HepG2 (cell line): Measurements from ENCODE around the gene MTF1. TPM values are rescaled to one million over a fixed set of nuclear protein-coding genes. Genes with fewer than 3 reads are reported as not detected.

Source experiments
- ATAC-seq: fragments of 200-7000 bp; cut with Tn5 transposase; 3 replicates; pipeline ENCODE4 v1.9.1; 2020; ENCODE audit warnings: mild to moderate bottlenecking, moderate library complexity
- BruUV-seq: library from RNA; stranded (reverse); fragments of 400-500 nt; replicated peaks from 2 replicates; lab custom pipeline; 2021; lab: Mats Ljungman, UMichigan
- CTCF ChIA-PET: fragments of 300-600 bp; formaldehyde crosslinking; extraction: SDS; loops from one replicate; lab custom pipeline; 2021; ENCODE audit warnings: low total read pairs, inconsistent platforms, low intra/inter-chr PET ratio; lab: Yijun Ruan, JAX
- POLR2A ChIA-PET: fragments of 350-600 bp; sonication (Branson Sonifier 250); formaldehyde crosslinking; loops from one replicate; lab custom pipeline; 2020; ENCODE audit warnings: antibody characterized with exemption, inconsistent platforms; lab: Yijun Ruan, JAX
- DNase-seq: peaks from one replicate; pipeline ENCODE4 v3.0.0-alpha.2; 2015; ENCODE audit warnings: low spot score
- FAIRE-seq: peaks from 3 replicates; lab custom pipeline; 2011; peaks lifted over from hg19 to GRCh38; lab: Jason Lieb, UNC
- H2AFZ ChIP-seq: one replicate; pipeline ENCODE4 v1.6.1; 2011; ENCODE audit warnings: low read length, inconsistent platforms
- H3K27ac ChIP-seq: fragments of 300-600 bp; 3 replicates; pipeline ENCODE4 v1.8.0; 2011; ENCODE audit warnings: mixed run types, mild to moderate bottlenecking, mixed read lengths, low read length, inconsistent platforms; ENCODE audit not compliant: insufficient read depth; ENCODE audit errors: extremely low read length
- H3K27me3 ChIP-seq, 2 experiments: fragments of 200-600 bp in 1 of 2; 2 replicates in 1 of 2; 3 replicates in 1 of 2; pipeline versions ENCODE4 v1.6.0 to v1.8.0; 2011; ENCODE audit warnings: low read length in 2 of 2, mild to moderate bottlenecking in 2 of 2, moderate library complexity in 2 of 2, inconsistent platforms in 1 of 2; ENCODE audit not compliant: insufficient read depth in 2 of 2, control insufficient read depth in 1 of 2
- H3K36me3 ChIP-seq, 2 experiments: fragments of 200-600 bp in 1 of 2; replicated peaks in 1 of 2; 2 replicates in 1 of 2; 3 replicates in 1 of 2; pipeline versions ENCODE4 v1.5.1 to v1.8.0; 2011; ENCODE audit warnings: low read length in 2 of 2, inconsistent platforms in 1 of 2; ENCODE audit not compliant: insufficient read depth in 2 of 2, control insufficient read depth in 1 of 2
- H3K4me1 ChIP-seq: 2 replicates; pipeline ENCODE4 v1.5.1; 2012; ENCODE audit warnings: low read length, inconsistent platforms; ENCODE audit not compliant: insufficient read depth
- H3K4me2 ChIP-seq: 2 replicates; pipeline ENCODE4 v1.6.0; 2011; ENCODE audit warnings: low read depth, low read length, inconsistent platforms
- H3K4me3 ChIP-seq, 3 experiments: fragments of 200-600 bp in 1 of 3; sonication (generic), shearing (Covaris generic) in 1 of 3; replicated peaks in 1 of 3; 2 replicates each; pipeline ENCODE4 v1.5.1; 2011 to 2016; ENCODE audit warnings: low read length in 3 of 3, inconsistent platforms in 2 of 3, low read depth in 2 of 3, mild to moderate bottlenecking in 2 of 3, control low read depth in 1 of 3, mixed read lengths in 1 of 3; ENCODE audit not compliant: insufficient read depth in 1 of 3
- H3K79me2 ChIP-seq: one replicate; pipeline ENCODE4 v1.6.1; 2011; ENCODE audit warnings: low read length, inconsistent platforms; ENCODE audit not compliant: insufficient read depth
- H3K9ac ChIP-seq: 2 replicates; pipeline ENCODE4 v1.6.0; 2011; ENCODE audit warnings: mild to moderate bottlenecking, low read depth, low read length, inconsistent platforms; ENCODE audit not compliant: insufficient read depth
- H3K9me3 ChIP-seq: 2 replicates; pipeline ENCODE4 v1.5.1; 2012; ENCODE audit warnings: mild to moderate bottlenecking, low read length
- H4K20me1 ChIP-seq: 2 replicates; pipeline ENCODE4 v1.6.0; 2011; ENCODE audit warnings: inconsistent platforms, mild to moderate bottlenecking, low read length, moderate library complexity; ENCODE audit not compliant: insufficient read depth
- ADNP ChIP-seq: sonication (generic); formaldehyde crosslinking; IDR thresholded peaks from 2 replicates; pipeline ENCODE4 v1.4.0; 2020; ENCODE audit warnings: missing genetic modification reagents
- ARNT2 ChIP-seq: sonication (generic); formaldehyde crosslinking; IDR thresholded peaks from 2 replicates; pipeline ENCODE4 v1.8.0; 2022; ENCODE audit warnings: mild to moderate bottlenecking, low read depth, missing genetic modification reagents, moderate library complexity
- CENPT ChIP-seq: sonication (generic); formaldehyde crosslinking; IDR thresholded peaks from 2 replicates; pipeline ENCODE4 v1.8.0; 2022; ENCODE audit warnings: low read depth, mild to moderate bottlenecking, moderate library complexity, missing genetic modification reagents
- GABPA ChIP-seq, 2 experiments: IDR thresholded peaks; 2 replicates each; pipeline ENCODE4 v1.6.1; 2011 to 2016; ENCODE audit warnings: low read depth in 2 of 2, low read length in 1 of 2, missing biosample characterization in 1 of 2, missing genetic modification characterization in 1 of 2
- HNRNPH1 ChIP-seq: fragments of 200-400 bp; formaldehyde crosslinking; optimal IDR thresholded peaks from 2 replicates; pipeline ENCODE3; 2017; ENCODE audit warnings: mild to moderate bottlenecking, low read depth, low read length
- JUN ChIP-seq: sonication (generic); formaldehyde crosslinking; IDR thresholded peaks from 2 replicates; pipeline ENCODE4 v1.4.0; 2020; ENCODE audit warnings: mild to moderate bottlenecking, missing genetic modification reagents
- NFE2 ChIP-seq: sonication (generic); formaldehyde crosslinking; IDR thresholded peaks from 2 replicates; pipeline ENCODE4 v1.4.0; 2020; ENCODE audit warnings: missing genetic modification reagents
- RELA ChIP-seq: sonication (generic); formaldehyde crosslinking; IDR thresholded peaks from 2 replicates; pipeline ENCODE4 v1.4.0; 2020; ENCODE audit warnings: missing genetic modification reagents
- SIN3B ChIP-seq: fragments of 150-350 bp; IDR thresholded peaks from 2 replicates; pipeline ENCODE4 v1.6.1; 2014; ENCODE audit warnings: low read length
- THAP11 ChIP-seq: IDR thresholded peaks from 2 replicates; pipeline ENCODE4 v1.6.1; 2016; ENCODE audit warnings: missing biosample characterization, missing genetic modification reagents
- TRIM24 ChIP-seq: sonication (generic); formaldehyde crosslinking; IDR thresholded peaks from 2 replicates; pipeline ENCODE4 v1.8.0; 2022; ENCODE audit warnings: mild to moderate bottlenecking, missing genetic modification reagents
- ZBTB38 ChIP-seq: sonication (generic); formaldehyde crosslinking; IDR thresholded peaks from 2 replicates; pipeline ENCODE4 v1.5.1; 2020; ENCODE audit warnings: mild to moderate bottlenecking, missing genetic modification reagents
- ZFP62 ChIP-seq: sonication (generic); formaldehyde crosslinking; IDR thresholded peaks from 2 replicates; pipeline ENCODE4 v1.4.0; 2020; ENCODE audit warnings: missing genetic modification reagents
- ZNF335 ChIP-seq: sonication (generic); formaldehyde crosslinking; IDR thresholded peaks from 2 replicates; pipeline ENCODE4 v1.4.0; 2020; ENCODE audit warnings: missing genetic modification reagents
- ZNF446 ChIP-seq: sonication (generic); formaldehyde crosslinking; IDR thresholded peaks from 2 replicates; pipeline ENCODE4 v1.5.0; 2020; ENCODE audit warnings: mild to moderate bottlenecking, missing genetic modification reagents
- WGBS: methylation state at CpG from one replicate; pipeline ENCODE4 v1.1.6; 2017; ENCODE audit warnings: low lambda C conversion rate; 5-methylcytosine and 5-hydroxymethylcytosine counted together
- in situ Hi-C: cut with HindIII; loops from 2 replicates; pipeline ENCODE4 v1.10.0; 2017; ENCODE audit warnings: low pct_unique_long_range_greater_than_20kb; ENCODE audit not compliant: extremely low pct_ligation_motif_present
- intact Hi-C: fragments of 100-400 bp; cut with micrococcal nuclease; formaldehyde crosslinking; loops from one replicate; pipeline ENCODE4 v1.10.0; 2022; ENCODE audit not compliant: unreplicated experiment
- polyA plus RNA-seq, 8 experiments: library from polyadenylated mRNA; depleted of rRNA in 3 of 8; stranded (reverse) in 7 of 8; unstranded in 1 of 8; fragments of >200 nt; fragmentation: Illumina TruSeq in 4 of 8; extraction: Trizol in 4 of 8; gene quantifications; 2 replicates each; pipeline versions ENCODE4 v1.2.1 to v1.2.3, GENCODE V29; 2011 to 2016; ENCODE audit warnings: low read depth in 4 of 8, missing spikeins in 1 of 8, mixed read lengths in 1 of 8; ENCODE audit not compliant: insufficient read depth in 1 of 8
- total RNA-seq, 5 experiments: library from RNA; depleted of rRNA; stranded (reverse); fragments of >200 nt; fragmentation: Illumina TruSeq; extraction: Trizol; gene quantifications; 2 replicates each; pipeline ENCODE4 v1.2.3, GENCODE V29; 2016; ENCODE audit warnings: low read depth in 1 of 5
- TF ChIP-seq, protein P1 (sequence below): sonication (generic); formaldehyde crosslinking; IDR thresholded peaks from 2 replicates; pipeline ENCODE4 v1.8.1; 2023; ENCODE audit warnings: missing genetic modification reagents, mild to moderate bottlenecking, borderline replicate concordance
- TF ChIP-seq, protein P2 (sequence below): sonication (generic); formaldehyde crosslinking; IDR thresholded peaks from 2 replicates; pipeline ENCODE4 v1.9.0; 2021; ENCODE audit warnings: missing genetic modification reagents, borderline replicate concordance

The MTF1 gene
- total and polyA plus RNA-seq, 2 of the 13 experiments (the other 11 are each of a cell fraction or from before 2014, with no cell fraction given), result 2.4 to 3.3 TPM

DNA sequence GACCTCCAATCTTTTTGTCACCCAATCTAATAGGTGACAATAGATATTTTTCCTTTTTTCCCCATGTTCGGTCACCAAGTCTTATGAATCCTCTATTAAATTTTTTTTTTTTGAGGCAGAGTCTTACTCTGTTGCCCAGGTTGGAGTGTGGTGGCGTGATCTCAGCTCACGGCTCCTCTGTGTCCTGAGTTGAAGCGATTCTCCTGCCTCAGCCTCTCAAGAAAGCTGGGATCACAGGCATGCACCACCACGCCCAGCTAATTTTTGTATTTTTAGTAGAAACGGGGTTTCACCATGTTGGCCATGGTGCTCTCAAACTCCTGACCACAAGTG lies 42.5 kb upstream of the MTF1 start:
- H2AFZ ChIP-seq, result no peak overlapping the region

More for the DNA sequence above, 42.5 kb upstream of the MTF1 start:
- intact Hi-C loops (no loop called here), in situ Hi-C loops (no loop called here)
- Histone ChIP-seq H3K9ac (no peak overlapping the region), H3K9me3 (no peaks in the 10 kb centered on the region), H3K79me2 (no peaks in the 10 kb centered on the region), H3K4me1 (no peaks in the 10 kb centered on the region), H3K36me3 (no peaks in the 10 kb centered on the region), H3K27me3 (no peaks in the 10 kb centered on the region), H3K27ac (no peak overlapping the region), H3K4me3 (no peak overlapping the region), H3K4me2 (no peak overlapping the region), H4K20me1 (no peaks in the 10 kb centered on the region)
- no TSS peak for BruUV-seq
- ATAC-seq (no peak), DNase-seq (no peak), FAIRE-seq (no peak)
- TF ChIP-seq ZNF446 (CRISPR knock-in tag) (no peak), TRIM24 (CRISPR knock-in tag) (no peak), ZFP62 (CRISPR knock-in tag) (no peak), ARNT2 (CRISPR knock-in tag) (no peak), ZBTB38 (CRISPR knock-in tag) (no peak), RELA (CRISPR knock-in tag) (no peak), SIN3B (no peak), ZNF335 (CRISPR knock-in tag) (no peak), HNRNPH1 (no peak), ADNP (CRISPR knock-in tag) (no peak), JUN (no peak), GABPA (IDR thresholded peaks at IDR 0.05; ENCODE audit: low read depth, low read length) (no peak), GABPA (CRISPR knock-in tag; IDR thresholded peaks at IDR 0.05; ENCODE audit: low read depth) (no peak), CENPT (CRISPR knock-in tag) (no peak), THAP11 (CRISPR knock-in tag) (no peak), NFE2 (no peak)
- TF ChIP-seq, protein P1, sequence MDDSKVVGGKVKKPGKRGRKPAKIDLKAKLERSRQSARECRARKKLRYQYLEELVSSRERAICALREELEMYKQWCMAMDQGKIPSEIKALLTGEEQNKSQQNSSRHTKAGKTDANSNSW (CRISPR knock-in tag), result no peak
- TF ChIP-seq, protein P2, sequence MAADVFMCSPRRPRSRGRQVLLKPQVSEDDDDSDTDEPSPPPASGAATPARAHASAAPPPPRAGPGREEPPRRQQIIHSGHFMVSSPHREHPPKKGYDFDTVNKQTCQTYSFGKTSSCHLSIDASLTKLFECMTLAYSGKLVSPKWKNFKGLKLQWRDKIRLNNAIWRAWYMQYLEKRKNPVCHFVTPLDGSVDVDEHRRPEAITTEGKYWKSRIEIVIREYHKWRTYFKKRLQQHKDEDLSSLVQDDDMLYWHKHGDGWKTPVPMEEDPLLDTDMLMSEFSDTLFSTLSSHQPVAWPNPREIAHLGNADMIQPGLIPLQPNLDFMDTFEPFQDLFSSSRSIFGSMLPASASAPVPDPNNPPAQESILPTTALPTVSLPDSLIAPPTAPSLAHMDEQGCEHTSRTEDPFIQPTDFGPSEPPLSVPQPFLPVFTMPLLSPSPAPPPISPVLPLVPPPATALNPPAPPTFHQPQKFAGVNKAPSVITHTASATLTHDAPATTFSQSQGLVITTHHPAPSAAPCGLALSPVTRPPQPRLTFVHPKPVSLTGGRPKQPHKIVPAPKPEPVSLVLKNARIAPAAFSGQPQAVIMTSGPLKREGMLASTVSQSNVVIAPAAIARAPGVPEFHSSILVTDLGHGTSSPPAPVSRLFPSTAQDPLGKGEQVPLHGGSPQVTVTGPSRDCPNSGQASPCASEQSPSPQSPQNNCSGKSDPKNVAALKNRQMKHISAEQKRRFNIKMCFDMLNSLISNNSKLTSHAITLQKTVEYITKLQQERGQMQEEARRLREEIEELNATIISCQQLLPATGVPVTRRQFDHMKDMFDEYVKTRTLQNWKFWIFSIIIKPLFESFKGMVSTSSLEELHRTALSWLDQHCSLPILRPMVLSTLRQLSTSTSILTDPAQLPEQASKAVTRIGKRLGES (CRISPR knock-in tag), result no peak
- POLR2A ChIA-PET, result no interaction called here
- WGBS, result 96% methylated on average over 6 of the region's 6 CpGs
- CTCF ChIA-PET, result no interaction called here
